ENCODE measurements around the gene FBXL4.

DNA sequence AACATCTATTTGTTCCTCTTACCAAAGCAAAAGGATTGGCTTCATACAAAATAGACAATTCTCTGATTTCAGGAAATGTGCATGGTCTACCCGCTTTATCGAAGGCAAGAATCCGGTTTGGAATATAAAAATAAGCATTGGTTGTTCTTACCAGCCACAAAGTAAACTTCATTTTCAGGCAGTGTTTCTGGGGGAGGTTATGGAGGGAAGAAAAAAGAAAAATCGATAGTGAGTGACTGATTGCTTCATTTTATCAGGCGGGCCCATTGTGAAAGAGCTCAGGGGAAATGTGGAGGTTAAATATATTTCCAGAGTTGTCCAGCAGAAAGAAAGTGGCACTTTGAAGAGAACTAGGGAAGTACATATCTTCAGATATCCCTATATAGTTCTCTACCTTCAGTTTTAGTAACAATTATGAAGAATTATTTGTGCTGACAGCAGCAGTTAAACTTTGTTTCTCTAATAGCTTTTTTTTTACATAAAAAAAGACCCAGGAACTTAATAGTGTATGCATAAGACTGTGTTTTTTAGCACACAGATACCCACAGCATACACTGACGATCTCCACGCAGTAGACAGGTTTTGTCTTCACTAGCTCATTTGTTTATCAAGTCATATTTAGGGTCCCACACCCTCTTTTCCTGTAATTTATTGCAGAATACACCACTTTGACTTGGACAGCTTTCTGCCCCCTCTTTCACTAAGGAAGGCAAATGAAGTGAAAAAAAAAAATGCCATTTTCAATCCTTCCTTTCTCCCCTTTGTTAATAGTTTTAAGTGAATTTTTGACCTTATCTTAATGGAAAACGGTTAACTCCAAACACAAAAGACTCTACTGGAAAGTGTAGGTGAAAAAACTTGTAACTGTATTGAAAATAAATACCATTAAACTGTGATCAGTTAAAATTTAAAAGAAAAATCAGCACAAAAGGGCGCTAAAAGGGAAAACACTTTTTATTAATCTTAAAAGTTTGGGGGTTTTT is 110.5 kb downstream of the FBXL4 start:
- TF ChIP-seq, protein P1, sequence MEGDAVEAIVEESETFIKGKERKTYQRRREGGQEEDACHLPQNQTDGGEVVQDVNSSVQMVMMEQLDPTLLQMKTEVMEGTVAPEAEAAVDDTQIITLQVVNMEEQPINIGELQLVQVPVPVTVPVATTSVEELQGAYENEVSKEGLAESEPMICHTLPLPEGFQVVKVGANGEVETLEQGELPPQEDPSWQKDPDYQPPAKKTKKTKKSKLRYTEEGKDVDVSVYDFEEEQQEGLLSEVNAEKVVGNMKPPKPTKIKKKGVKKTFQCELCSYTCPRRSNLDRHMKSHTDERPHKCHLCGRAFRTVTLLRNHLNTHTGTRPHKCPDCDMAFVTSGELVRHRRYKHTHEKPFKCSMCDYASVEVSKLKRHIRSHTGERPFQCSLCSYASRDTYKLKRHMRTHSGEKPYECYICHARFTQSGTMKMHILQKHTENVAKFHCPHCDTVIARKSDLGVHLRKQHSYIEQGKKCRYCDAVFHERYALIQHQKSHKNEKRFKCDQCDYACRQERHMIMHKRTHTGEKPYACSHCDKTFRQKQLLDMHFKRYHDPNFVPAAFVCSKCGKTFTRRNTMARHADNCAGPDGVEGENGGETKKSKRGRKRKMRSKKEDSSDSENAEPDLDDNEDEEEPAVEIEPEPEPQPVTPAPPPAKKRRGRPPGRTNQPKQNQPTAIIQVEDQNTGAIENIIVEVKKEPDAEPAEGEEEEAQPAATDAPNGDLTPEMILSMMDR (conservative IDR thresholded peaks at IDR 0.05 in 1 of 2, IDR thresholded peaks at IDR 0.05 in 1 of 2; ENCODE audit: low read depth in 1 of 2, low read length in 2 of 2): no peak
- peak; percentile 71 for TF ChIP-seq EZH2 (IDR thresholded peaks at IDR 0.05; ENCODE audit: low read length, missing control alignments)
